Right atrium auricular region (tissue), 2 donors: ENCODE measurements around the gene AREG. TPM values are rescaled to one million over a fixed set of nuclear protein-coding genes. Genes with fewer than 3 reads are reported as not detected.

Experiments used
- DNase-seq: peaks from one replicate; pipeline ENCODE4 v3.0.0-alpha.2; 2019; ENCODE audit warnings: low spot score
- H3K27ac ChIP-seq, 2 donors: fragments of 200-600 bp; sonication (generic); 1 replicate in 1 of 2; 2 replicates in 1 of 2; pipeline ENCODE4 v1.5.1; 2016 to 2019
- H3K27me3 ChIP-seq, 2 donors: fragments of 200-600 bp; sonication (generic); one replicate each; pipeline versions ENCODE4 v1.5.1 to v1.6.0; 2017 to 2019
- H3K36me3 ChIP-seq: fragments of 200-600 bp; sonication (generic); one replicate; pipeline ENCODE4 v1.5.1; 2016
- H3K4me1 ChIP-seq, 2 donors: fragments of 200-600 bp; sonication (generic); one replicate each; pipeline versions ENCODE4 v1.5.1 to v1.6.0; 2017 to 2019
- H3K4me3 ChIP-seq, 2 donors: fragments of 200-600 bp; sonication (generic); 1 replicate in 1 of 2; 2 replicates in 1 of 2; pipeline ENCODE4 v1.5.1; 2017 to 2019; ENCODE audit warnings: mild to moderate bottlenecking in 1 of 2, moderate library complexity in 1 of 2
- H3K9me3 ChIP-seq, 2 donors: fragments of 200-600 bp; sonication (generic); one replicate each; pipeline ENCODE4 v1.5.1; 2019
- total RNA-seq, 2 donors: library from RNA; depleted of rRNA; stranded (reverse); fragments of >200 nt; gene quantifications; one replicate each; pipeline ENCODE4 v1.1.0, GENCODE V29; 2016
- TF ChIP-seq, protein P1 (sequence below), 2 donors: fragments of 200-600 bp; sonication (generic); IDR thresholded peaks; one replicate each; pipeline ENCODE4 v1.5.1; 2019; ENCODE audit warnings: antibody characterized with exemption in 2 of 2

Gene AREG
- total RNA-seq, 2 donors from 2014 or later: 26.6 to 31.3 TPM

- TF ChIP-seq, protein P1, sequence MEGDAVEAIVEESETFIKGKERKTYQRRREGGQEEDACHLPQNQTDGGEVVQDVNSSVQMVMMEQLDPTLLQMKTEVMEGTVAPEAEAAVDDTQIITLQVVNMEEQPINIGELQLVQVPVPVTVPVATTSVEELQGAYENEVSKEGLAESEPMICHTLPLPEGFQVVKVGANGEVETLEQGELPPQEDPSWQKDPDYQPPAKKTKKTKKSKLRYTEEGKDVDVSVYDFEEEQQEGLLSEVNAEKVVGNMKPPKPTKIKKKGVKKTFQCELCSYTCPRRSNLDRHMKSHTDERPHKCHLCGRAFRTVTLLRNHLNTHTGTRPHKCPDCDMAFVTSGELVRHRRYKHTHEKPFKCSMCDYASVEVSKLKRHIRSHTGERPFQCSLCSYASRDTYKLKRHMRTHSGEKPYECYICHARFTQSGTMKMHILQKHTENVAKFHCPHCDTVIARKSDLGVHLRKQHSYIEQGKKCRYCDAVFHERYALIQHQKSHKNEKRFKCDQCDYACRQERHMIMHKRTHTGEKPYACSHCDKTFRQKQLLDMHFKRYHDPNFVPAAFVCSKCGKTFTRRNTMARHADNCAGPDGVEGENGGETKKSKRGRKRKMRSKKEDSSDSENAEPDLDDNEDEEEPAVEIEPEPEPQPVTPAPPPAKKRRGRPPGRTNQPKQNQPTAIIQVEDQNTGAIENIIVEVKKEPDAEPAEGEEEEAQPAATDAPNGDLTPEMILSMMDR (IDR thresholded peaks at IDR 0.05): no peak
- Histone ChIP-seq H3K4me3 (no peak overlapping the region), H3K9me3 (no peaks in the 10 kb centered on the region), H3K36me3 (no peaks in the 10 kb centered on the region), H3K27me3 (no peaks in the 10 kb centered on the region), H3K27ac (no peak overlapping the region), H3K4me1 (no peaks in the 10 kb centered on the region)
- no peak for DNase-seq
Observed at GRCh38 chr4:74487771-74488170, 42.8 kb downstream of the AREG start.

GRCh38 chr4:74490736-74491135 is 45.8 kb downstream of the AREG start:
- no peak overlapping the region for H3K4me3 ChIP-seq
- TF ChIP-seq, protein P1 (IDR thresholded peaks at IDR 0.05): no peak

DNA sequence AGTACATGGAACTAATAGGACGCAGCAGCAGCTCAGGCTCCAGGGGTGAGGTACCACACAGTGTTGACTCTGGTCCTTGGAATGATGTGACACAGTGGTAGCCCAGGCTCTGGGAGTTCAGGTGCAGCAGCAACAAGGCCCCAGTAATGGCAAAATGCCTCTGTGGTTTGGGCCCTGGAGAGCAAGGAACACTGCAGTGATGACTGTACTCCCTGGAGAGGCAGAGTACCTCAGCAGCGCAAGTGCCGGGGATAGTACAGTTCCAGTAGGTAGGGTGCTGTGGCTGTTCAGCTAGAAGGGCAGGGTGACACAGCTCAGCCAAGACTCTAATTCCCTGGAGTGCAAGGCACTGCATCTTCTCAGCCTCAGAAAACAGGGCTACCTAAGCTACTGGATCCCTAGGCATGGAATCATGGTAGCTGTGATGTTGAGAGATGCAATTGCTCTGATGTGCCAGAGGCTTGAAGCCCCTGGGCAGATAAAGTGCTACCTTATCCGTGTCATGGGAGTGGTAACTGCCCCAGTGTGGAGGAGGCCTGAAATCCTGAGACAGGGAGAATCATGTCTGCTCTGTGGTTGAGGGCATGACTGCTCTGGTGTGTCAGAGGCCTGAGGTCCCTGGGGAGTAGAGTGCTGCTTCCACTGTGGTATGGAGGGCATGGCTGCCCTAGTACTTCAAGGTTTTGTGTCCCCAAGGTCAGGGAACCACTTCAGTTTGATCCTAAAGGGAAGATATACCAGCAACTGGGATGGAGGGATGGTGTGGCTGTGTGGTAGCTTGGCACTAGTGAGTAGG is 55.2 kb downstream of the AREG start:
- DNase-seq: no peak
- Histone ChIP-seq H3K4me1 (no peaks in the 10 kb centered on the region), H3K27me3 (no peaks in the 10 kb centered on the region), H3K27ac (no peak overlapping the region), H3K4me3 (no peak overlapping the region), H3K9me3 (peaks cover 0 to 6% of the 10 kb centered on the region in 2 donors), H3K36me3 (no peaks in the 10 kb centered on the region)
- TF ChIP-seq, protein P1 (IDR thresholded peaks at IDR 0.05): no peak

More at GRCh38 chr4:74490736-74491135, 45.8 kb downstream of the AREG start:
- Histone ChIP-seq H3K36me3 (no peaks in the 10 kb centered on the region), H3K27me3 (no peaks in the 10 kb centered on the region), H3K27ac (no peak overlapping the region), H3K9me3 (no peaks in the 10 kb centered on the region), H3K4me1 (no peaks in the 10 kb centered on the region)
- no peak for DNase-seq

DNA sequence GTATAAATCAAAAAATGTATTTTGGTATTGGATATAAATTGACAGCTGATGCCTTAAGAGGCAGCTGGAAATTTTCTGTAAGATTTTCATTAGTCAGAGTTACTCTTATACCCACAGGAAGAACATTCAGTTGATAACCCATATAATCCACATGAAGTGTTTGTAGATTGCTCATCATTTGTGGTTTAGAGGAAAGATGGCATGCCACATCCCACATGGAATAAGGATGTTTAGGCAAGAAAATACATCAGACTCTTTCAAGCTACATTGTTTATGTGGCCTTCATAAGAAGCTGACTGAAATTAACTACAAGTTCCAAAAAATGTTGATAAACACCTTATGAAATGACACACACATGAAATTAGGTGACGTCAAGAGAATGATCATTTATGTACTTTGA is 56.6 kb downstream of the AREG start:
- Histone ChIP-seq H3K9me3 (peaks cover 0 to 6% of the 10 kb centered on the region in 2 donors), H3K27me3 (no peaks in the 10 kb centered on the region), H3K27ac (no peak overlapping the region), H3K36me3 (no peaks in the 10 kb centered on the region), H3K4me3 (no peak overlapping the region), H3K4me1 (no peaks in the 10 kb centered on the region)
- no peak for DNase-seq
- TF ChIP-seq, protein P1 (IDR thresholded peaks at IDR 0.05): no peak

DNA sequence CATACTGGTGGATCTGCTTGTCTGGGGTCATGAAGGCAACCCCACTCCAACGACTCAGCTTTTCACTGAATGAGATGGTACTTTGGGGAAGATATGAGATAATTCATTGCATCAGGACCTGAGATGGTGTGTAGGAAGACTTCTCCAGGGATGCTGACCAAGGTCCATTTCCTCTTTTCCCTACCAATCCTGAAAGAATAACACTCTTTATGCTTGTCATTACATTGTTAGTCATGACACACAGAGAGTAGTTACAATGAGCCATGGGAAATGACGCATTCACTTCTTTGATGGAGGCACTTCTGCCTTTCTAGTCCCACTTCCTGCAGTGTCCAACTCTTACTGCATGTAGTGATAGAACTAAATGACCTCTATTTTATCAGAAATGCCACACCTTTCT is 58.6 kb downstream of the AREG start:
- H3K9me3 ChIP-seq: no peaks in the 10 kb centered on the region
- no peak for DNase-seq
- no peaks in the 10 kb centered on the region for H3K4me1 ChIP-seq
- TF ChIP-seq, protein P1 (IDR thresholded peaks at IDR 0.05): no peak
- no peaks in the 10 kb centered on the region for H3K36me3 ChIP-seq
- H3K27ac ChIP-seq: no peak overlapping the region
- H3K4me3 ChIP-seq: no peak overlapping the region
- H3K27me3 ChIP-seq: no peaks in the 10 kb centered on the region

GRCh38 chr4:74504212-74504611 is 59.3 kb downstream of the AREG start:
- no peak overlapping the region for H3K27ac ChIP-seq
- TF ChIP-seq, protein P1 (IDR thresholded peaks at IDR 0.05): no peak
- H3K9me3 ChIP-seq: no peaks in the 10 kb centered on the region
- no peak for DNase-seq
- no peaks in the 10 kb centered on the region for H3K27me3 ChIP-seq
- no peak overlapping the region for H3K4me3 ChIP-seq
- no peaks in the 10 kb centered on the region for H3K4me1 ChIP-seq
- H3K36me3 ChIP-seq: no peaks in the 10 kb centered on the region
